GM12878 (cell line): ENCODE measurements around the gene NUP214. TPM values are rescaled to one million over a fixed set of nuclear protein-coding genes. Genes with fewer than 3 reads are reported as not detected.

Experiments
- CREM ChIP-seq: IDR thresholded peaks from 2 replicates; pipeline ENCODE4 v1.6.1; 2014; ENCODE audit warnings: antibody characterized with exemption, low read depth
- CUX1 ChIP-seq: IDR thresholded peaks from 2 replicates; pipeline ENCODE4 v1.6.1; 2012; ENCODE audit warnings: improper control_type of control experiment, low read depth, low read length; ENCODE audit not compliant: insufficient replicate concordance
- PBX3 ChIP-seq: IDR thresholded peaks from 2 replicates; pipeline ENCODE4 v1.6.1; 2011; ENCODE audit warnings: mild to moderate bottlenecking, low read depth, low read length, moderate library complexity; ENCODE audit not compliant: insufficient replicate concordance
- RAD51 ChIP-seq: fragments of 450-650 bp; IDR thresholded peaks from 2 replicates; pipeline ENCODE4 v1.6.1; 2016; ENCODE audit warnings: moderate library complexity, mild to moderate bottlenecking, inconsistent platforms
- TBL1XR1 ChIP-seq: IDR thresholded peaks from 2 replicates; pipeline ENCODE4 v1.6.1; 2012; ENCODE audit warnings: low read depth, low read length, improper control_type of control experiment
- ZNF24 ChIP-seq: fragments of 450-650 bp; IDR thresholded peaks from 2 replicates; pipeline ENCODE4 v1.6.1; 2017; ENCODE audit warnings: antibody characterized with exemption, mild to moderate bottlenecking
- polyA plus RNA-seq, 11 experiments: library from polyadenylated mRNA; depleted of rRNA in 4 of 11; unstranded in 6 of 11; stranded (reverse) in 5 of 11; fragments of >200 nt; fragmentation: Nextera tagmentation in 4 of 11; fragmentation: Illumina TruSeq in 1 of 11; extraction: Ambion mirVana in 4 of 11; extraction: Trizol in 1 of 11; gene quantifications; 1 replicate in 1 of 11; 2 replicates in 10 of 11; pipeline versions ENCODE4 v1.2.1 to v1.2.3, GENCODE V29; 2011 to 2016; ENCODE audit warnings: inconsistent platforms in 2 of 11, missing spikeins in 2 of 11, low read depth in 1 of 11
- total RNA-seq, 4 experiments: library from RNA; depleted of rRNA in 3 of 4; stranded (reverse); fragments of >200 nt in 3 of 4; fragmentation: Illumina TruSeq in 1 of 4; extraction: Trizol in 1 of 4; gene quantifications; 2 replicates each; pipeline versions ENCODE4 v1.2.1 to v1.2.3, GENCODE V29; 2013 to 2021

Gene NUP214
- total and polyA plus RNA-seq, 10 of the 15 experiments (the other 5 are each of a cell fraction or from before 2014, with no cell fraction given), result 11.7 to 53.8 (median 17.6) TPM

- TF ChIP-seq RAD51 (no peak), CREM (no peak), TBL1XR1 (no peak), ZNF24 (no peak), PBX3 (no peak), CUX1 (no peak)
These were observed 154.6 kb downstream of the NUP214 start (continued) for GRCh38 chr9:131279863-131280570.
